ENCODE data around the gene MORC3.

The MORC3 gene

GRCh38 chr21:36402339-36402738, 82.3 kb downstream of the MORC3 start:
- Histone ChIP-seq H3K27ac (no peak overlapping the region), H2AFZ (ENCODE audit: low read depth) (no peak overlapping the region), H3K27me3 (ENCODE audit: insufficient read depth, low read depth) (no peaks in the 10 kb centered on the region), H3K4me1 (ENCODE audit: low read depth, poor library complexity, severe bottlenecking) (no peaks in the 10 kb centered on the region), H3K4me2 (no peak overlapping the region), H3K36me3 (ENCODE audit: insufficient read depth) (no peaks in the 10 kb centered on the region), H4K20me1 (ENCODE audit: insufficient read depth) (no peaks in the 10 kb centered on the region), H3K9ac (no peak overlapping the region), H3K79me2 (ENCODE audit: insufficient read depth, low read depth) (no peaks in the 10 kb centered on the region), H3K4me3 (IDR thresholded peaks at IDR 0.05; ENCODE audit: insufficient read depth, low read depth, low read length) (no peak overlapping the region)
- TF ChIP-seq, protein P1, sequence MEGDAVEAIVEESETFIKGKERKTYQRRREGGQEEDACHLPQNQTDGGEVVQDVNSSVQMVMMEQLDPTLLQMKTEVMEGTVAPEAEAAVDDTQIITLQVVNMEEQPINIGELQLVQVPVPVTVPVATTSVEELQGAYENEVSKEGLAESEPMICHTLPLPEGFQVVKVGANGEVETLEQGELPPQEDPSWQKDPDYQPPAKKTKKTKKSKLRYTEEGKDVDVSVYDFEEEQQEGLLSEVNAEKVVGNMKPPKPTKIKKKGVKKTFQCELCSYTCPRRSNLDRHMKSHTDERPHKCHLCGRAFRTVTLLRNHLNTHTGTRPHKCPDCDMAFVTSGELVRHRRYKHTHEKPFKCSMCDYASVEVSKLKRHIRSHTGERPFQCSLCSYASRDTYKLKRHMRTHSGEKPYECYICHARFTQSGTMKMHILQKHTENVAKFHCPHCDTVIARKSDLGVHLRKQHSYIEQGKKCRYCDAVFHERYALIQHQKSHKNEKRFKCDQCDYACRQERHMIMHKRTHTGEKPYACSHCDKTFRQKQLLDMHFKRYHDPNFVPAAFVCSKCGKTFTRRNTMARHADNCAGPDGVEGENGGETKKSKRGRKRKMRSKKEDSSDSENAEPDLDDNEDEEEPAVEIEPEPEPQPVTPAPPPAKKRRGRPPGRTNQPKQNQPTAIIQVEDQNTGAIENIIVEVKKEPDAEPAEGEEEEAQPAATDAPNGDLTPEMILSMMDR (conservative IDR thresholded peaks at IDR 0.05; ENCODE audit: low read depth, low read length) = no peak

DNA sequence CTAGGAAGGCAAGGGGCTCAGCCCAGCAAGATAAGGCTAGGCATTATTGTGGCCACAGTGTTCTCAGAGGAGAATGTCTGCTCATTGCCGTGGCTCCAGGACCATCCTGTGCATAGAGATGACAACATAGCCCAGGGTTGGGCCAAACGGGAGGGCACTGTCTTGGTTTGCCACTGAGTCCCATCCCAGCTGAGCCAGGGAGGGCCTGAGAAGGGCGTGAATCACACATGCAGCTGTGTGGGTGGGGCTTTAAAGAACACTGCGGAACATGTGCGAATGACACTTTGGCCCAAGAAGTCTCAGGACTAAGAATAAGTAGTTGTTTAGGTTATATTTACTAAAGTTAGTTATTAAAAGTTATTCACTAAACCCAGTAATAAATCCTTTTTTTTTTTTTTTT, 83.7 kb downstream of the MORC3 start:
- TF ChIP-seq, protein P1 (conservative IDR thresholded peaks at IDR 0.05; ENCODE audit: low read depth, low read length) = no peak
- Histone ChIP-seq H3K36me3 (ENCODE audit: insufficient read depth) (no peaks in the 10 kb centered on the region), H2AFZ (ENCODE audit: low read depth) (no peak overlapping the region), H3K27me3 (ENCODE audit: insufficient read depth, low read depth) (no peaks in the 10 kb centered on the region), H3K4me1 (ENCODE audit: low read depth, poor library complexity, severe bottlenecking) (no peaks in the 10 kb centered on the region), H3K79me2 (ENCODE audit: insufficient read depth, low read depth) (no peaks in the 10 kb centered on the region), H3K4me2 (no peak overlapping the region), H3K9ac (no peak overlapping the region), H3K4me3 (IDR thresholded peaks at IDR 0.05; ENCODE audit: insufficient read depth, low read depth, low read length) (no peak overlapping the region), H4K20me1 (ENCODE audit: insufficient read depth) (no peaks in the 10 kb centered on the region), H3K27ac (no peak overlapping the region)

DNA sequence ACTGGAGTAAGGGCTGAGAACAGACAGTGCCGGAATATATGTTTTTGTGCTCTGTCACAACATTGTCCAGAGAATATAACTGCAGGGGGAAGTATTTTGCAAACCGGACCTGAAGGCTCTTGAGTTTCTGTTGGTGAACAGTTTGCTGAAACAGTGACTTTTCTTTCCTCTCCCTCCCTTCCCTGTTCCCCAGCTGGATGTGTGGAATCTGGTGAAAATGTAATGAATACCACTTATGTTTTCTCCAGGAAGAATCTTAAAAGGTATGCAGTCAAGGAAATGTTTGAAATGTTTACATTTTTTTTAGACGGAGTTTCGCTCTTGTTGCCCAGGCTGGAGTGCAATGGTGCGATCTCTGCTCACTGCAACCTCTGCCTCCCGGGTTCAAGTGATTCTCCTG, 88.6 kb downstream of the MORC3 start:
- Histone ChIP-seq H3K27me3 (ENCODE audit: insufficient read depth, low read depth) (no peaks in the 10 kb centered on the region), H3K79me2 (ENCODE audit: insufficient read depth, low read depth) (no peaks in the 10 kb centered on the region), H3K4me2 (no peak overlapping the region), H3K4me1 (ENCODE audit: low read depth, poor library complexity, severe bottlenecking) (peaks cover 20% of the 10 kb centered on the region), H3K4me3 (IDR thresholded peaks at IDR 0.05; ENCODE audit: insufficient read depth, low read depth, low read length) (no peak overlapping the region), H4K20me1 (ENCODE audit: insufficient read depth) (no peaks in the 10 kb centered on the region), H2AFZ (ENCODE audit: low read depth) (no peak overlapping the region), H3K27ac (no peak overlapping the region), H3K9ac (no peak overlapping the region), H3K36me3 (ENCODE audit: insufficient read depth) (no peaks in the 10 kb centered on the region)
- TF ChIP-seq, protein P1 (conservative IDR thresholded peaks at IDR 0.05; ENCODE audit: low read depth, low read length) = no peak

DNA sequence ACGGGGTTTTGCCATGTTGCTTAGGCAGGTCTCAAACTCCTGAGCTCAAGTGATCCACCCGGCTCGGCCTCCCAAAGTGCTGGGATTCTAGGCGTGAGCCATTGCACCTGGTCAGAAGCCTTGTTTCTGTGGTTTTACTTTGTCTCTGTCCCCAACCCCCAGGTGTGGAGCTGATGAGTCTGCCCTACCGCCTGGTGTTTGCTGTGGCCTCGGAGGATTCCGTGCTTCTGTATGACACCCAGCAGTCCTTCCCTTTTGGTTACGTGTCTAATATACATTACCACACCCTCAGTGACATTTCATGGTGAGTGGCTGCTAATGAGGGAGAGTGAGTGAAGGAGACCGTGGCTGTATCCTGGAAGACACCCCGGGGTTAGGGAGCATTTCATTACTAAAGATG, 91.3 kb downstream of the MORC3 start:
- H3K79me2 ChIP-seq (ENCODE audit: insufficient read depth, low read depth) = no peaks in the 10 kb centered on the region
- peaks cover 20% of the 10 kb centered on the region for H3K4me1 ChIP-seq (ENCODE audit: low read depth, poor library complexity, severe bottlenecking)
- no peaks in the 10 kb centered on the region for H4K20me1 ChIP-seq (ENCODE audit: insufficient read depth)
- no peaks in the 10 kb centered on the region for H3K36me3 ChIP-seq (ENCODE audit: insufficient read depth)
- H3K27me3 ChIP-seq (ENCODE audit: insufficient read depth, low read depth) = no peaks in the 10 kb centered on the region
- no peak overlapping the region for H3K4me3 ChIP-seq (IDR thresholded peaks at IDR 0.05; ENCODE audit: insufficient read depth, low read depth, low read length)
- H3K4me2 ChIP-seq = peak overlapping the region; percentile 40; the same call in 1 of the 2 replicates
- TF ChIP-seq, protein P1 (conservative IDR thresholded peaks at IDR 0.05; ENCODE audit: low read depth, low read length) = no peak
- H3K27ac ChIP-seq = peak overlapping the region; percentile 55
- H3K9ac ChIP-seq = no peak overlapping the region; the same call in 1 of the 2 replicates
- H2AFZ ChIP-seq (ENCODE audit: low read depth) = no peak overlapping the region
